ENCODE measurements around the gene SYS1.

DNA sequence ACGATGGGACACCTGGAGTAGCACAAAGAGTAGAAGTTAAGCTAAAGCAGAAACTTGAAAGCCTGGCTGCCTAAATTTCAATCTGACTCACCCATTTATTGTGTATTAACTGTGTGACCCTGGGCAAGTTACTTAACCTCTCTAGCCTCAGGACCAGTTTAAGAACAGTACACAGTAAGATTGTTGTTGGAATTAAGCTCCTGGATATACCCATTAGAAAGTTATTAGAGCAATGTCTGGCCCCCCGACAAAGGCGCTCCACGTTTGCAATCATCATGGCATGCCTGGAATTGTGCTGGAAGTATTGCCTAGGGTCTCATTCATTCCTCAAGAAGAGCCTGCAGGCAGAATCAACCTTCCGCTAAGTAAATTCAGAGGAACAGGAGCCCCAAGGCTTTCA, 16.1 kb upstream of the SYS1 start:
- TF ChIP-seq RARB (CRISPR knock-in tag; IDR thresholded peaks at IDR 0.05) (no peak), ZNF8 (CRISPR knock-in tag; IDR thresholded peaks at IDR 0.05) (no peak), CSDC2 (CRISPR knock-in tag; IDR thresholded peaks at IDR 0.05) (no peak), BACH2 (CRISPR knock-in tag; IDR thresholded peaks at IDR 0.05; ENCODE audit: borderline replicate concordance) (no peak), GLIS3 (CRISPR knock-in tag; IDR thresholded peaks at IDR 0.05) (no peak), TOX (CRISPR knock-in tag; IDR thresholded peaks at IDR 0.05; ENCODE audit: borderline replicate concordance) (no peak)
- TF ChIP-seq, protein P1, sequence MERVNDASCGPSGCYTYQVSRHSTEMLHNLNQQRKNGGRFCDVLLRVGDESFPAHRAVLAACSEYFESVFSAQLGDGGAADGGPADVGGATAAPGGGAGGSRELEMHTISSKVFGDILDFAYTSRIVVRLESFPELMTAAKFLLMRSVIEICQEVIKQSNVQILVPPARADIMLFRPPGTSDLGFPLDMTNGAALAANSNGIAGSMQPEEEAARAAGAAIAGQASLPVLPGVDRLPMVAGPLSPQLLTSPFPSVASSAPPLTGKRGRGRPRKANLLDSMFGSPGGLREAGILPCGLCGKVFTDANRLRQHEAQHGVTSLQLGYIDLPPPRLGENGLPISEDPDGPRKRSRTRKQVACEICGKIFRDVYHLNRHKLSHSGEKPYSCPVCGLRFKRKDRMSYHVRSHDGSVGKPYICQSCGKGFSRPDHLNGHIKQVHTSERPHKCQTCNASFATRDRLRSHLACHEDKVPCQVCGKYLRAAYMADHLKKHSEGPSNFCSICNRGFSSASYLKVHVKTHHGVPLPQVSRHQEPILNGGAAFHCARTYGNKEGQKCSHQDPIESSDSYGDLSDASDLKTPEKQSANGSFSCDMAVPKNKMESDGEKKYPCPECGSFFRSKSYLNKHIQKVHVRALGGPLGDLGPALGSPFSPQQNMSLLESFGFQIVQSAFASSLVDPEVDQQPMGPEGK (CRISPR knock-in tag; IDR thresholded peaks at IDR 0.05; ENCODE audit: borderline replicate concordance) = no peak
- TF ChIP-seq, protein P2, sequence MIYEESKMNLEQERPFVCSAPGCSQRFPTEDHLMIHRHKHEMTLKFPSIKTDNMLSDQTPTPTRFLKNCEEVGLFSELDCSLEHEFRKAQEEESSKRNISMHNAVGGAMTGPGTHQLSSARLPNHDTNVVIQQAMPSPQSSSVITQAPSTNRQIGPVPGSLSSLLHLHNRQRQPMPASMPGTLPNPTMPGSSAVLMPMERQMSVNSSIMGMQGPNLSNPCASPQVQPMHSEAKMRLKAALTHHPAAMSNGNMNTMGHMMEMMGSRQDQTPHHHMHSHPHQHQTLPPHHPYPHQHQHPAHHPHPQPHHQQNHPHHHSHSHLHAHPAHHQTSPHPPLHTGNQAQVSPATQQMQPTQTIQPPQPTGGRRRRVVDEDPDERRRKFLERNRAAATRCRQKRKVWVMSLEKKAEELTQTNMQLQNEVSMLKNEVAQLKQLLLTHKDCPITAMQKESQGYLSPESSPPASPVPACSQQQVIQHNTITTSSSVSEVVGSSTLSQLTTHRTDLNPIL (CRISPR knock-in tag; IDR thresholded peaks at IDR 0.05; ENCODE audit: low read depth) = no peak

Data from SK-N-SH treated with all-trans-retinoic acid at 6 μM for 48 hours (cell line).